HepG2 (cell line): ENCODE data around the gene CECR2. TPM values are rescaled to one million over a fixed set of nuclear protein-coding genes. Genes with fewer than 3 reads are reported as not detected.

Experiments
- ATAC-seq: fragments of 200-7000 bp; cut with Tn5 transposase; 3 replicates; pipeline ENCODE4 v1.9.1; 2020; ENCODE audit warnings: mild to moderate bottlenecking, moderate library complexity
- BruUV-seq: library from RNA; stranded (reverse); fragments of 400-500 nt; replicated peaks from 2 replicates; lab custom pipeline; 2021; lab: Mats Ljungman, UMichigan
- CTCF ChIA-PET: fragments of 300-600 bp; formaldehyde crosslinking; extraction: SDS; loops from one replicate; lab custom pipeline; 2021; ENCODE audit warnings: low total read pairs, inconsistent platforms, low intra/inter-chr PET ratio; lab: Yijun Ruan, JAX
- POLR2A ChIA-PET: fragments of 350-600 bp; sonication (Branson Sonifier 250); formaldehyde crosslinking; loops from one replicate; lab custom pipeline; 2020; ENCODE audit warnings: antibody characterized with exemption, inconsistent platforms; lab: Yijun Ruan, JAX
- DNase-seq: peaks from one replicate; pipeline ENCODE4 v3.0.0-alpha.2; 2015; ENCODE audit warnings: low spot score
- FAIRE-seq: peaks from 3 replicates; lab custom pipeline; 2011; peaks lifted over from hg19 to GRCh38; lab: Jason Lieb, UNC
- H2AFZ ChIP-seq: one replicate; pipeline ENCODE4 v1.6.1; 2011; ENCODE audit warnings: low read length, inconsistent platforms
- H3K27ac ChIP-seq: fragments of 300-600 bp; 3 replicates; pipeline ENCODE4 v1.8.0; 2011; ENCODE audit warnings: mixed run types, mild to moderate bottlenecking, mixed read lengths, low read length, inconsistent platforms; ENCODE audit not compliant: insufficient read depth; ENCODE audit errors: extremely low read length
- H3K27me3 ChIP-seq, 2 experiments: fragments of 200-600 bp in 1 of 2; 2 replicates in 1 of 2; 3 replicates in 1 of 2; pipeline versions ENCODE4 v1.6.0 to v1.8.0; 2011; ENCODE audit warnings: low read length in 2 of 2, mild to moderate bottlenecking in 2 of 2, moderate library complexity in 2 of 2, inconsistent platforms in 1 of 2; ENCODE audit not compliant: insufficient read depth in 2 of 2, control insufficient read depth in 1 of 2
- H3K36me3 ChIP-seq, 2 experiments: fragments of 200-600 bp in 1 of 2; replicated peaks in 1 of 2; 2 replicates in 1 of 2; 3 replicates in 1 of 2; pipeline versions ENCODE4 v1.5.1 to v1.8.0; 2011; ENCODE audit warnings: low read length in 2 of 2, inconsistent platforms in 1 of 2; ENCODE audit not compliant: insufficient read depth in 2 of 2, control insufficient read depth in 1 of 2
- H3K4me1 ChIP-seq: 2 replicates; pipeline ENCODE4 v1.5.1; 2012; ENCODE audit warnings: low read length, inconsistent platforms; ENCODE audit not compliant: insufficient read depth
- H3K4me2 ChIP-seq: 2 replicates; pipeline ENCODE4 v1.6.0; 2011; ENCODE audit warnings: low read depth, low read length, inconsistent platforms
- H3K4me3 ChIP-seq, 3 experiments: fragments of 200-600 bp in 1 of 3; sonication (generic), shearing (Covaris generic) in 1 of 3; replicated peaks in 1 of 3; 2 replicates each; pipeline ENCODE4 v1.5.1; 2011 to 2016; ENCODE audit warnings: low read length in 3 of 3, inconsistent platforms in 2 of 3, low read depth in 2 of 3, mild to moderate bottlenecking in 2 of 3, control low read depth in 1 of 3, mixed read lengths in 1 of 3; ENCODE audit not compliant: insufficient read depth in 1 of 3
- H3K79me2 ChIP-seq: one replicate; pipeline ENCODE4 v1.6.1; 2011; ENCODE audit warnings: low read length, inconsistent platforms; ENCODE audit not compliant: insufficient read depth
- H3K9ac ChIP-seq: 2 replicates; pipeline ENCODE4 v1.6.0; 2011; ENCODE audit warnings: mild to moderate bottlenecking, low read depth, low read length, inconsistent platforms; ENCODE audit not compliant: insufficient read depth
- H3K9me3 ChIP-seq: 2 replicates; pipeline ENCODE4 v1.5.1; 2012; ENCODE audit warnings: mild to moderate bottlenecking, low read length
- H4K20me1 ChIP-seq: 2 replicates; pipeline ENCODE4 v1.6.0; 2011; ENCODE audit warnings: inconsistent platforms, mild to moderate bottlenecking, low read length, moderate library complexity; ENCODE audit not compliant: insufficient read depth
- CREB1 ChIP-seq, 2 experiments: fragments of 450-650 bp in 1 of 2; IDR thresholded peaks; 2 replicates each; pipeline ENCODE4 v1.6.1; 2016 to 2017; ENCODE audit warnings: control low read depth in 1 of 2, mild to moderate bottlenecking in 1 of 2, missing compliant biosample characterization in 1 of 2, missing genetic modification characterization in 1 of 2
- ELK4 ChIP-seq: sonication (generic); formaldehyde crosslinking; IDR thresholded peaks from 2 replicates; pipeline ENCODE4 v1.9.0; 2021; ENCODE audit warnings: missing genetic modification reagents, borderline replicate concordance
- ETV6 ChIP-seq: sonication (generic); formaldehyde crosslinking; conservative IDR thresholded peaks from 2 replicates; pipeline ENCODE4 v1.4.0; 2020; ENCODE audit warnings: missing genetic modification reagents
- HNRNPL ChIP-seq: fragments of 200-400 bp; formaldehyde crosslinking; IDR thresholded peaks from 2 replicates; pipeline ENCODE4 v1.6.1; 2017; ENCODE audit warnings: mild to moderate bottlenecking, low read depth, low read length
- POLR2G ChIP-seq: fragments of 200-400 bp; formaldehyde crosslinking; IDR thresholded peaks from 2 replicates; pipeline ENCODE4 v1.6.1; 2018; ENCODE audit warnings: mild to moderate bottlenecking, low read depth, low read length, moderate library complexity
- SP2 ChIP-seq: sonication (generic); formaldehyde crosslinking; IDR thresholded peaks from 2 replicates; pipeline ENCODE4 v1.5.1; 2020; ENCODE audit warnings: mild to moderate bottlenecking, missing genetic modification reagents
- STAT6 ChIP-seq: sonication (generic); formaldehyde crosslinking; IDR thresholded peaks from 2 replicates; pipeline ENCODE4 v1.4.0; 2020; ENCODE audit warnings: missing genetic modification reagents, mild to moderate bottlenecking, borderline replicate concordance
- ZBTB26 ChIP-seq: IDR thresholded peaks from 2 replicates; pipeline ENCODE4 v1.6.1; 2016; ENCODE audit warnings: missing compliant biosample characterization, missing genetic modification reagents, borderline replicate concordance
- ZNF441 ChIP-seq: sonication (generic); formaldehyde crosslinking; IDR thresholded peaks from 2 replicates; pipeline ENCODE4 v1.7.0; 2021; ENCODE audit warnings: missing genetic modification reagents, borderline replicate concordance
- ZNF782 ChIP-seq: sonication (generic); formaldehyde crosslinking; IDR thresholded peaks from 2 replicates; pipeline ENCODE4 v1.4.0; 2020; ENCODE audit warnings: missing genetic modification reagents, mild to moderate bottlenecking, borderline replicate concordance
- ZNF879 ChIP-seq: sonication (generic); formaldehyde crosslinking; IDR thresholded peaks from 2 replicates; pipeline ENCODE4 v1.8.1; 2023; ENCODE audit warnings: missing genetic modification reagents
- ZSCAN31 ChIP-seq: sonication (generic); formaldehyde crosslinking; IDR thresholded peaks from 2 replicates; pipeline ENCODE4 v1.5.0; 2020; ENCODE audit warnings: low read depth, mild to moderate bottlenecking, missing genetic modification reagents
- WGBS: methylation state at CpG from one replicate; pipeline ENCODE4 v1.1.6; 2017; ENCODE audit warnings: low lambda C conversion rate; 5-methylcytosine and 5-hydroxymethylcytosine counted together
- in situ Hi-C: cut with HindIII; loops from 2 replicates; pipeline ENCODE4 v1.10.0; 2017; ENCODE audit warnings: low pct_unique_long_range_greater_than_20kb; ENCODE audit not compliant: extremely low pct_ligation_motif_present
- intact Hi-C: fragments of 100-400 bp; cut with micrococcal nuclease; formaldehyde crosslinking; loops from one replicate; pipeline ENCODE4 v1.10.0; 2022; ENCODE audit not compliant: unreplicated experiment
- polyA plus RNA-seq, 8 experiments: library from polyadenylated mRNA; depleted of rRNA in 3 of 8; stranded (reverse) in 7 of 8; unstranded in 1 of 8; fragments of >200 nt; fragmentation: Illumina TruSeq in 4 of 8; extraction: Trizol in 4 of 8; gene quantifications; 2 replicates each; pipeline versions ENCODE4 v1.2.1 to v1.2.3, GENCODE V29; 2011 to 2016; ENCODE audit warnings: low read depth in 4 of 8, missing spikeins in 1 of 8, mixed read lengths in 1 of 8; ENCODE audit not compliant: insufficient read depth in 1 of 8
- total RNA-seq, 5 experiments: library from RNA; depleted of rRNA; stranded (reverse); fragments of >200 nt; fragmentation: Illumina TruSeq; extraction: Trizol; gene quantifications; 2 replicates each; pipeline ENCODE4 v1.2.3, GENCODE V29; 2016; ENCODE audit warnings: low read depth in 1 of 5
- TF ChIP-seq, protein P1 (sequence below): sonication (generic); formaldehyde crosslinking; IDR thresholded peaks from 2 replicates; pipeline ENCODE4 v1.4.0; 2020; ENCODE audit warnings: missing genetic modification reagents
- TF ChIP-seq, protein P2 (sequence below): sonication (generic); formaldehyde crosslinking; conservative IDR thresholded peaks from 2 replicates; pipeline ENCODE4 v1.4.0; 2020; ENCODE audit warnings: missing genetic modification reagents
- TF ChIP-seq, protein P3 (sequence below): sonication (generic); formaldehyde crosslinking; IDR thresholded peaks from 2 replicates; pipeline ENCODE4 v1.5.0; 2020; ENCODE audit warnings: missing genetic modification reagents

CECR2 gene
- total and polyA plus RNA-seq, 2 of the 13 experiments (the other 11 are each of a cell fraction or from before 2014, with no cell fraction given), result not detected

DNA sequence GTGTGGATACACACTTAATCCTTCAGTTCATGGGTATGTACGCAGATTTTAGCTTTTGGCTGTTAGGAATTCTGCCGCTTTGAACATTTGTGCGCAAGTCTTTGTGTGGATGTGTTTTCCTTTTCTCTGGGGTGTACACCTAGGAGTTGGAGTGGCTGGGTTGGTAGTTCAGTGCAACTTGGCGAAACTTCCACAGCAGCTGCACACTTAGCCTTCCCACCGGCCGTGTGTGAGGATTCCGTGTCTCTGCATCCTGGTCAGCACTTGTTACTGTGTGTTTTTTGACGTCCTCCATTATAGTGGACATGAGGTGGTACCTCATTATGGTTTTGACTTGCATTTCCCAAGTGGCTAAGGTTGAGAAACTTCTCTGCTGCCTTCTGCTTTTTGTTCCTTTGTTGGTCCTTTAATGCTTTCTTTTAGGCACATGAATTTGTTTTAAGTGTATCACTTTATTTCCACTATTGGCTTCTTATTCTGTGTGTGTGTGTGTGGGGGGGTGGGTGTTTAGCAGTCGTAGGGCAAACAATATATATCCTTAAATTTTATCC is 121.9 kb downstream of the CECR2 start:
- H3K9ac ChIP-seq, result no peak overlapping the region
- H2AFZ ChIP-seq, result no peak overlapping the region
- H3K4me1 ChIP-seq, result no peaks in the 10 kb centered on the region
- no peak overlapping the region for H3K27ac ChIP-seq
- ChIA-PET POLR2A (no interaction called here), CTCF (no interaction called here)
- peaks cover 0 to 19% of the 10 kb centered on the region in 2 experiments; a peak in 3 of 5 replicates for H3K27me3 ChIP-seq
- ATAC-seq, result no peak
- no peak for FAIRE-seq
- H3K36me3 ChIP-seq, result no peaks in the 10 kb centered on the region
- intact Hi-C loops, result no loop called here
- H3K79me2 ChIP-seq, result no peaks in the 10 kb centered on the region
- no peak overlapping the region for H3K4me2 ChIP-seq
- no peaks in the 10 kb centered on the region for H3K9me3 ChIP-seq
- no peak for DNase-seq
- H4K20me1 ChIP-seq, result no peaks in the 10 kb centered on the region
- in situ Hi-C loops, result no loop called here
- no peak overlapping the region for H3K4me3 ChIP-seq
- 12% methylated on average over 7 of the region's 9 CpGs for WGBS
- BruUV-seq, result no TSS peak
- TF ChIP-seq ZBTB26 (no peak), ZNF441 (CRISPR knock-in tag) (no peak), ZNF879 (CRISPR knock-in tag) (no peak), ETV6 (CRISPR knock-in tag) (no peak), CREB1 (IDR thresholded peaks at IDR 0.05) (no peak), CREB1 (CRISPR knock-in tag; IDR thresholded peaks at IDR 0.05) (no peak), HNRNPL (no peak), ZNF782 (CRISPR knock-in tag) (no peak), ZSCAN31 (CRISPR knock-in tag) (no peak), SP2 (CRISPR knock-in tag) (no peak), ELK4 (CRISPR knock-in tag) (no peak), STAT6 (CRISPR knock-in tag) (no peak), POLR2G (no peak)
- TF ChIP-seq, protein P1, sequence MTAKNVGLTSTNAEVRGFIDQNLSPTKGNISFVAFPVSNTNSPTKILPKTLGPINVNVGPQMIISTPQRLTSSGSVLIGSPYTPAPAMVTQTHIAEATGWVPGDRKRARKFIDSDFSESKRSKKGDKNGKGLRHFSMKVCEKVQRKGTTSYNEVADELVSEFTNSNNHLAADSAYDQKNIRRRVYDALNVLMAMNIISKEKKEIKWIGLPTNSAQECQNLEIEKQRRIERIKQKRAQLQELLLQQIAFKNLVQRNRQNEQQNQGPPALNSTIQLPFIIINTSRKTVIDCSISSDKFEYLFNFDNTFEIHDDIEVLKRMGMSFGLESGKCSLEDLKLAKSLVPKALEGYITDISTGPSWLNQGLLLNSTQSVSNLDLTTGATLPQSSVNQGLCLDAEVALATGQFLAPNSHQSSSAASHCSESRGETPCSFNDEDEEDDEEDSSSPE (CRISPR knock-in tag), result no peak
- TF ChIP-seq, protein P2, sequence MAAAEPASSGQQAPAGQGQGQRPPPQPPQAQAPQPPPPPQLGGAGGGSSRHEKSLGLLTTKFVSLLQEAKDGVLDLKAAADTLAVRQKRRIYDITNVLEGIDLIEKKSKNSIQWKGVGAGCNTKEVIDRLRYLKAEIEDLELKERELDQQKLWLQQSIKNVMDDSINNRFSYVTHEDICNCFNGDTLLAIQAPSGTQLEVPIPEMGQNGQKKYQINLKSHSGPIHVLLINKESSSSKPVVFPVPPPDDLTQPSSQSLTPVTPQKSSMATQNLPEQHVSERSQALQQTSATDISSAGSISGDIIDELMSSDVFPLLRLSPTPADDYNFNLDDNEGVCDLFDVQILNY (CRISPR knock-in tag), result no peak
- TF ChIP-seq, protein P3, sequence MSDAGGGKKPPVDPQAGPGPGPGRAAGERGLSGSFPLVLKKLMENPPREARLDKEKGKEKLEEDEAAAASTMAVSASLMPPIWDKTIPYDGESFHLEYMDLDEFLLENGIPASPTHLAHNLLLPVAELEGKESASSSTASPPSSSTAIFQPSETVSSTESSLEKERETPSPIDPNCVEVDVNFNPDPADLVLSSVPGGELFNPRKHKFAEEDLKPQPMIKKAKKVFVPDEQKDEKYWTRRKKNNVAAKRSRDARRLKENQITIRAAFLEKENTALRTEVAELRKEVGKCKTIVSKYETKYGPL (CRISPR knock-in tag), result no peak
